RWPE1 (cell line): Measurements from ENCODE around the gene LILRB5.

Experiments used
- CTCF ChIA-PET: fragments of 350-600 bp; sonication (Branson Sonifier 250); formaldehyde crosslinking; extraction: SDS; loops from one replicate; lab custom pipeline; 2021; lab: Yijun Ruan, JAX
- POLR2A ChIA-PET: fragments of 400-600 bp; formaldehyde crosslinking; extraction: SDS; loops from one replicate; lab custom pipeline; 2020; ENCODE audit warnings: antibody characterized with exemption; ENCODE audit not compliant: low non-redundant PET; lab: Yijun Ruan, JAX
- DNase-seq: peaks from one replicate; pipeline ENCODE4 v3.0.0; 2012; ENCODE audit warnings: low spot score
- H3K27ac ChIP-seq: fragments of 450-650 bp; 2 replicates; pipeline ENCODE4 v1.5.1; 2017
- TF ChIP-seq, protein P1 (sequence below): fragments of 450-650 bp; conservative IDR thresholded peaks from 2 replicates; pipeline ENCODE4 v1.5.1; 2017; ENCODE audit warnings: low read depth, mild to moderate bottlenecking

Gene LILRB5

DNA sequence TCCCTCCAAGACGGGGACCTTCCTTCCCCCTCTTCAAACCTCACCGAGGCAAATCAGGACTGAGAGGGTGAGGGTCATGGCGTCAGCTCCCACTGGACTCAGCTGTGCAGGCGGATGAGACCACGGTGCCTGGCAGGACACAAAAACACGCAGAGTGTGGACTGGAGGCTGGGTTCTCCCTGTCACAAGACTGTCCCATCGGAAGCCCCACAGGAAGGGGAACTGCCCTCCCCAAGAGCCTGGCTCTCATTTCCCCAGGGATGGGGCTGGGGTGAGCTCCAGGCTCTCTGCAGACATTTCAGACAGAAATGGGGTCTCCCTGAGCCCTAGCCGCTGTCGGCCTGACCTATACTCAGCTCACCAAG, at the start of gene LILRB5:
Gene LILRB5 (minus strand): TSS at position 158 of the 365 bp plus-strand sequence. CDS start 80 bp downstream, at position 78.
- H3K27ac ChIP-seq = no peak within 1 kb of the TSS
- no peak for DNase-seq
- TF ChIP-seq, protein P1, sequence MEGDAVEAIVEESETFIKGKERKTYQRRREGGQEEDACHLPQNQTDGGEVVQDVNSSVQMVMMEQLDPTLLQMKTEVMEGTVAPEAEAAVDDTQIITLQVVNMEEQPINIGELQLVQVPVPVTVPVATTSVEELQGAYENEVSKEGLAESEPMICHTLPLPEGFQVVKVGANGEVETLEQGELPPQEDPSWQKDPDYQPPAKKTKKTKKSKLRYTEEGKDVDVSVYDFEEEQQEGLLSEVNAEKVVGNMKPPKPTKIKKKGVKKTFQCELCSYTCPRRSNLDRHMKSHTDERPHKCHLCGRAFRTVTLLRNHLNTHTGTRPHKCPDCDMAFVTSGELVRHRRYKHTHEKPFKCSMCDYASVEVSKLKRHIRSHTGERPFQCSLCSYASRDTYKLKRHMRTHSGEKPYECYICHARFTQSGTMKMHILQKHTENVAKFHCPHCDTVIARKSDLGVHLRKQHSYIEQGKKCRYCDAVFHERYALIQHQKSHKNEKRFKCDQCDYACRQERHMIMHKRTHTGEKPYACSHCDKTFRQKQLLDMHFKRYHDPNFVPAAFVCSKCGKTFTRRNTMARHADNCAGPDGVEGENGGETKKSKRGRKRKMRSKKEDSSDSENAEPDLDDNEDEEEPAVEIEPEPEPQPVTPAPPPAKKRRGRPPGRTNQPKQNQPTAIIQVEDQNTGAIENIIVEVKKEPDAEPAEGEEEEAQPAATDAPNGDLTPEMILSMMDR = no peak
- ChIA-PET CTCF (no interaction called here), POLR2A (no interaction called here)

DNA sequence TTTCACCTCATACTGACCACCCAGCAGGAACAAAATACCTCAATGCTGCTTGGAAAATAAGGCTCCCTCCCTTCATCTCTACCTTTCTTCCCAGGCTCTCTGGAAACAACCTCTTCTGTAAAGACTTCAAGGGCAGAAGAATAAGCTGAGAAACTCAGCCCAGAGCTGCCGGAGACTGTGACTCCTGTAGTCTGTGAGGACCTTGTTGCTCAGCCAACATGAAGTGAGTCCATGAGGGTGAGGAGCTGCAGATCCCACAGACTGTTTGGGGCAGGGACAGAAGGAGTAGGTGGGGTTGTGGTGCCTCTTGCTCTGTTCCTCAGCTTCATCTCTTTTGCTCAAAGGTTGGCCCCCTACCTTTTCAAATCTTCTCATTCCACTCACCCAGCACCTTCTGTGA, 48.1 kb upstream of the LILRB5 start:
- TF ChIP-seq, protein P1 = no peak
- POLR2A ChIA-PET = no interaction called here
- no peak for DNase-seq
- H3K27ac ChIP-seq = no peak overlapping the region
- CTCF ChIA-PET = no interaction called here

DNA sequence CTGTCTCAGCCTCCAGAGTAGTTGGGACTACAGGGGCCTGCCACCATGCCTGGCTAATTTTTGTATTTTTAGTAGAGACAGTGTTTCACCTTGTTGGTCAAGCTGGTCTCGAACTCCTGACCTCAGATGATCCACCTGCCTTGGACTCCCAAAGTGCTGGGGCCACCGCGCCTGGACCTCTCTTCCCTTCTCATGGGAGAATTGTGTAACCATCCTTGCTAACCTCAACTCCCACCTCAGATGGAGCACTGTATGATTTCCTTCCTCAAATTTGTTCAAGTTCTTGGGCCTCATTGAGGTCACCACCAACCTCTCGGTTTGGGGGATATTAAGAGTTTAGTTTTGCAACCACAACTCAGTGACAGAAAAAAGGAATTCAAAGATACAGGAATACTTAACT, 45.2 kb upstream of the LILRB5 start:
- no peak overlapping the region for H3K27ac ChIP-seq
- TF ChIP-seq, protein P1 = no peak
- ChIA-PET CTCF (no interaction called here), POLR2A (no interaction called here)
- no peak for DNase-seq

DNA sequence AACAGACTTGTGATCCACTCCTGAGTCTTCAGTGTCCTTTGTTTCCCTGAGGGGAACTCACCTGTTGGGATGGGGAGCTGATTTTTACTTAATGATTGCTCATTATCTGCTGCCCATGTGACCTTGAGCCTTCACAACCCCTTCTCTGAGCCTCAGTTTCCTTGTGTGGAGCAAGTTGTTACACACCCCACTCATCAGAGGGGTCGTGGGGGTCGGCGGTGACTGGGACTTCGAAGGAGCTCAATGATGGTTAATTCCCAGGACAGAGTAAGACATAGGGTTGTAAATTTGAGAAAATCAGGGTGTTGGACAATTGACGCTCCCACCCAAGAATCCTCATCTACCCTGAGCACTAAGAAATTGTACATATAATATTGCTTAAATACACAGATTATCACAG, 42.4 kb upstream of the LILRB5 start:
- ChIA-PET POLR2A (no interaction called here), CTCF (no interaction called here)
- no peak overlapping the region for H3K27ac ChIP-seq
- DNase-seq = no peak
- TF ChIP-seq, protein P1 = no peak

DNA sequence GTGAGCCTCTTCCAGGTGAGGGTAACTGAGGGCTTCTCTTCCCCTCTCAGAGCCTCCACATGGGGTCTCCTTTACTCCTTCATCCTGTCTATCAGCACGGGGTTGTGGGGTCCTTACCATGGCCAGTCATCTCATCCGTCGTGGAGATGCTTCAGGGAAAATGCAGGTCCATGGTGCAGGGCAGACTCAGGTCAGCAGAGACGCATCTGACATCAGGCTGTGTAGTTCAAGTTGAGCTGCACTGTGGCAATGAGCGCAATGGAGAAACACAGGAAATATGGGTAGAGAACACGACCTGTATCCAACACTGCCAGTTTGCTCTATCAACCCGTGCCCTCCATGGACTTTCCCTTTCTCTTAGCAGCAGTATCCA, 42.0 kb upstream of the LILRB5 start:
- no peak for DNase-seq
- ChIA-PET CTCF (no interaction called here), POLR2A (no interaction called here)
- TF ChIP-seq, protein P1 = no peak
- H3K27ac ChIP-seq = no peak overlapping the region

DNA sequence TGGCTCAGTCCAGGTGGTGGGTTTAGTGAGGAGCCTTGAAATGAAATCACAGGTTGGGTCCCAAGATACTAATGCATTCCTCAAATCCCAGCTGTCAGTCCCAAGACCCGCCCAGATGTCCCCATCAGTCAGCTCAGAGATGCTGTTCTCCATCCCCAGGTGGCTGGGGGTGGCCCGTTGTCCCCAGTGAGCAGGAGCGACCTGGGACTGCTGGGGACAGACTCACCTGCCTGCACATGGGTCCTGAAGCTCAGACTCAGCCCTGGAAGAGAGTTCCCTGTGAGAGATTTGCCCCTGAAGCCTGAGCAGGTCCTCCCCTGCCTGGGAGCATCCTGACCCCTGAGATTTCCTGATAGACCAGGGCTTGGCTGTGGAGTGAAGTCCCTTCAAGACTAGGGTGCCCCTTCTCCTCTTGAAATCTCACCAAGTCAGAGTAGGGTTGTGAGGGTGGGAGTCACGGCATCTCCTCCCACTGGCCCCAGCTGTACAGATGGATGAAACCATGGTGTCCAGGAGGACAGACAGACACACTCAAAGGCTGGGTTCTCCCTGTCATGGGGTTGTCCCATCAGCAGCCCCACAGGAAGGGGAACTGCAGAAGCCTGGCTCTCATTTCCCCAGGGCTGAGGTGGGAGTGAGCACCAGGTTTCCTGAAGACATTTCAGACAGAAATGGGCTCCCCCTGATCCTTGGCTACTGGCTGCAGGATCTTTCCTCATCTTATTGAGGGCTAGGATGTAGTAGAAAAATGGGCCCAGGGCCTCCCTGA, 41.5 kb upstream of the LILRB5 start:
- TF ChIP-seq, protein P1 = no peak
- no peak for DNase-seq
- no peak overlapping the region for H3K27ac ChIP-seq
- ChIA-PET CTCF (no interaction called here), POLR2A (no interaction called here)
